Choroid plexus epithelial cell (primary cell): ENCODE measurements around the gene TRAF6.
"Not testable (repeated sequence)": the region's sequence is repeated elsewhere in the genome, so short reads cannot be mapped to it uniquely, and the experiment has no call there.

Source experiments
- DNase-seq: peaks from one replicate; pipeline ENCODE4 v3.0.0-alpha.2; 2010; ENCODE audit warnings: low read depth
- H3K4me3 ChIP-seq: 2 replicates; pipeline ENCODE4 v1.5.1; 2011; ENCODE audit warnings: low read depth, mild to moderate bottlenecking, control low read depth, low read length, moderate library complexity
- CTCF ChIP-seq: conservative IDR thresholded peaks from 2 replicates; pipeline ENCODE4 v1.5.1; 2011; ENCODE audit warnings: low read depth, mild to moderate bottlenecking, control low read depth, inconsistent platforms, low read length, moderate library complexity

TRAF6 gene, protein sequence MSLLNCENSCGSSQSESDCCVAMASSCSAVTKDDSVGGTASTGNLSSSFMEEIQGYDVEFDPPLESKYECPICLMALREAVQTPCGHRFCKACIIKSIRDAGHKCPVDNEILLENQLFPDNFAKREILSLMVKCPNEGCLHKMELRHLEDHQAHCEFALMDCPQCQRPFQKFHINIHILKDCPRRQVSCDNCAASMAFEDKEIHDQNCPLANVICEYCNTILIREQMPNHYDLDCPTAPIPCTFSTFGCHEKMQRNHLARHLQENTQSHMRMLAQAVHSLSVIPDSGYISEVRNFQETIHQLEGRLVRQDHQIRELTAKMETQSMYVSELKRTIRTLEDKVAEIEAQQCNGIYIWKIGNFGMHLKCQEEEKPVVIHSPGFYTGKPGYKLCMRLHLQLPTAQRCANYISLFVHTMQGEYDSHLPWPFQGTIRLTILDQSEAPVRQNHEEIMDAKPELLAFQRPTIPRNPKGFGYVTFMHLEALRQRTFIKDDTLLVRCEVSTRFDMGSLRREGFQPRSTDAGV

GRCh38 chr11:36509694-36510593 lies at the start of gene TRAF6:
Gene TRAF6 (minus strand): TSS chr11:36510272. CDS start chr11:36501515, 8,757 bp downstream.
- peak; percentile 87 for DNase-seq
- TF ChIP-seq CTCF = peak; percentile 73
- peak within 1 kb of the TSS; percentile 80 for H3K4me3 ChIP-seq

- no peak for DNase-seq
- H3K4me3 ChIP-seq = no peak overlapping the region
- no peak for TF ChIP-seq CTCF
Observed at GRCh38 chr11:36558571-36559413, 48.7 kb upstream of the TRAF6 start.

DNA sequence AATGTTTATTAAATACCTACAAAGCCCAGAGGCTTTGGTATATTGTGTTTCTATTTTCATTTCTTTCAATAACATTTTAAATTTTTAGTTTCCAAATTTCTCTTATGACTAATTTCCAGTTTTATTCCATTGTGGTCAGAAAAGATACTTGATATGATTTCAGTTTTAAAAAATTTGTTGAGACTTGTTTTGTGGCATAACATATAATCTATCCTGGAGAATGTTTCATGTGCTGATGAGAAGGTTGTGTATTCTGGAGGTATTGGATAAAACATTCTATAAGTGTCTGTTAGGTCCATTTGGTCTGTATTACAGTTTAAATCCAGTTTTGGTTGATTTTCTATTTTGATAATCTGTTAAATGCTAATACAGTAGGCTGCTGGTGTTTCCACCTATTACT lies 47.9 kb upstream of the TRAF6 start:
- H3K4me3 ChIP-seq = no peak overlapping the region
- TF ChIP-seq CTCF = no peak
- no peak for DNase-seq

DNA sequence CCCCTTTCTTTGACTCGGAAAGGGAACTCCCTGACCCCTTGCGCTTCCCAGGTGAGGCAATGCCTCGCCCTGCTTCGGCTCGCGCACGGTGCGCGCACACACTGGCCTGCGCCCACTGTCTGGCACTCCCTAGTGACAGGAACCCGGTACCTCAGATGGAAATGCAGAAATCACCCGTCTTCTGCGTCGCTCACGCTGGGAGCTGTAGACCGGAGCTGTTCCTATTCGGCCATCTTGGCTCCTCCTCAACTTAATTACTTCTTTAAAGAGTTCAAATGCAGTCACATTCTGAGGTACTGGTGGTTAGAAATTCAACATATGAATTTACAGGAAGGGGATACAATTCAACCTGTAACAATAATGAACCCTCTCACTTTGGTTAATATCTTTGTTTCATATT lies 47.3 kb upstream of the TRAF6 start:
- DNase-seq, H3K4me3 ChIP-seq: not testable (repeated sequence)

GRCh38 chr11:36550385-36551115 lies 40.5 kb upstream of the TRAF6 start:
- no peak for TF ChIP-seq CTCF
- DNase-seq = no peak

DNA sequence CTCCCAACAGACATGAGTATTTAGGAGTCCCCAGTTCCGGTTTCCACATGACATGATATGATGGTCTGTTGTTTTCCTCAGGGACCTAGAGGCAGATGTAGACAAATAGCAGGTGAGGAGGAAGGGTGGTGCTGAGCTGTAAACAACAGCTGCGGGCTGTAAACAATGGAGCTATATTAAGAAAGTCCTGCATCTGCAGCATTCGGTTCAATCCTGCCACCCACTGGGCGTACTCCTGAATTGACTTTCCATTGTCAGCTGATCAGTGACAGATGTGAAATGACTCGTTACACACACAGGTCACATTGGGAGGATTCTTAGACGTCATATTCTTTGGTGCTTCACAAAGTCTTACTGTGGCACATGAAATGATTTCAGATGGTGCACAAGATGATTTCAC lies 30.9 kb upstream of the TRAF6 start:
- peak; percentile 78 for DNase-seq
- TF ChIP-seq CTCF = peak; percentile 67
- H3K4me3 ChIP-seq = no peak overlapping the region

More at GRCh38 chr11:36550385-36551115, 40.5 kb upstream of the TRAF6 start:
- no peak overlapping the region for H3K4me3 ChIP-seq
